GM19455 (cell line): ENCODE measurements around the gene HMCN2.

Source experiments
- ATAC-seq: cut with Tn5 transposase; IDR thresholded peaks from one replicate; pipeline ENCODE4 v1.9.1; 2021; ENCODE audit not compliant: unreplicated experiment

The HMCN2 gene

DNA sequence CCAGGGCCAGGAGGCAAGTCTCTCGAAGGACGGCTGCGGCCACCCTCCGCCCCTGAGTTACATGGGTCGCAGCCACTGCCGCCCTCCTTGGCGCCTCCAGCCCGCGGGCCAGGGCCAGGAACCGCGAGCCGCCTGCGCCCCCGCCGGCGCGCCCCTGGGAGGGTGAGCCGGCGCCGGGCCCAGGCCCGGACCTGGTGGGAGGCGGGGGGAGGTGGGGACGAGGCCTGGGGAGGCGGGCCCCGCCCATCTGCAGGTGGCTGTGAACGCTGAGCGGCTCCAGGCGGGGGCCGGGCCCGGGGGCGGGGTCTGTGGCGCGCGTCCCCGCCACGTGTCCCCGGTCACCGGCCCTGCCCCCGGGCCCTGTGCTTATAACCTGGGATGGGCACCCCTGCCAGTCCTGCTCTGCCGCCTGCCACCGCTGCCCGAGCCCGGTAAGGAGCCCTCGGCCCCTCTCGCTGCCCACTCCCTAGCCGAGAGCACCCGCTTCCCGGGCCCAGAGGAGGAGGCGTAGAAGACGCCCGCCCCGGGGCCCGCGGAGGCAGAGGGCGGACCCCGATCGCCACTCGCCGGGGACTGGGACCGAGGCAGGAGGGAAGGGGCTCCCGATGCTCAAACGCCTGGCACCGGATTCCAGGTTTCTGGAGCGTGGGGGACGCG lies 179.1 kb downstream of the HMCN2 start, which contains the start of gene ASS1:
ASS1 (plus strand) TSS at position 397 of the 657 bp plus-strand sequence. CDS start 7,268 bp downstream, outside the sequence.
- no peak for ATAC-seq

DNA sequence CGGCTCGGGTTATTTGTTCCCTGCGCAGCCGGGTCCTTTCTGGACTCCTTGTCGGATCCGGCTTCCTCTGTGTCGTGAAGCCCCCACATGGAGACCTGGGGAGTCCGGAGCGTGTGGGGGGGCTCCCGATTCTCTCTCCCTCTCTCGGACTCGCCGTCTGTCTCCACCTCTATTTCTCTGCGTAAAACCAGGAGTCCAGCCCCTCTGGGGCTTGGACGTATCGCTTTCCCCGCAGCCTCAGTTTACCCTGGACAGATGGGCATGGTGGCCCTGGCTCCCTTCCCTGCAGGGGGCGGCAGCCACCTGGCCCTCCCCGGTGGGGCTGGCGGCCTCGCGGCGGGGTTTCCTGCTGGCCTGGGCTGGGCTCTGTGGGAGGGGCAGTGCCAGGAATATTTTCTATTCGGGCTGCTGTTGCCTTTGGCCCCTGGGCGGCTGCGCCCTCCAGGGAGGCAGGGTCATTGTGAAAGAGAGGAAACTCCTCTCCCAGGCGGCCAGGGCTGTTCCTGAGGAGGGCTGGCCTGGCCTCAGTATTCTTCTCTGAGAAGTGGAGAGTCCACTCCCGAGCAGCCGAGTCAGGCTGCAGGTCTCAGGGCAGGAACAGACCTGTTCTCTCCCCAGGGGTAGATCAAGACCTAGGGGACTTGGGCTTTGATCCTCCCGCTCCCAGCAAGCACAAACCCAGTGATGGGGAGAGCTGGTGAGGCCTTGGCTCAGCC lies 179.9 kb downstream of the HMCN2 start:
- no peak for ATAC-seq

DNA sequence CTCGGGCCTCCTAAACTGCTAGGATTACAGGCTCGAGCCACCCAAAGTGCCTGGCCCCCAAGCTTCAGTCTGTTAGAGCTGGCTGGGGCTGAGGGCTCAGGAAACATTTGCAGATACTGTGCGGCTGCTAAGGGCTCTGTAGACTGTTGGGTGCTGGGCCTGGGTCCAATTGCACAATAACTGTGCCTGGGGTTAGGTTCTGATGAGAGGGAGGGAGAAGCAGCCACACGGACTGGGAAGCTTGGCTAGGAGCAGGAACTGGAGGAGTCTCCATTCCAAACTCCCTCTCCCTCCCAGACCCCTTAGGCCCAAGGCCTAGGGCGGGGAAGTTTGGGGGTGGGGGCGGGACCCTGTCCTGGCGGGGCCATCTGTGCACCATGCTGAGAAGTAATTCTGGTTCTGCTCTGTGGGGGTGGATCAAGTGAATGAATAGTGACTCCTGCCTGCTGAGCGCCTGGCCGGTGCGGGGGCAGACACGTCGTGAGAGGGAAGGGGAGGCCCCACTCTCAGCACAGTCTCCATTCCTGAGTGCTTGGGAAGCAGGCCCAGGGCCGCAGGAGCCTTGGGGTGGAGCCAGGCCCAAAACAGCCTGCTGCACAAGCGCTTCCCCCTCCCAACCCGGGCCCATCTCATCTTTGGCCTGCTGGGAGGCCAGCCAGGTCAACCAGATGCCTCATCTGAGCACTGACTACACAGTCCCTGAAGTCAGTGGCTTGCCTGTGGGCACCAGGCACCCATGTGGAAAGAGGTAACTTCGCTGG lies 180.7 kb downstream of the HMCN2 start:
- no peak for ATAC-seq

DNA sequence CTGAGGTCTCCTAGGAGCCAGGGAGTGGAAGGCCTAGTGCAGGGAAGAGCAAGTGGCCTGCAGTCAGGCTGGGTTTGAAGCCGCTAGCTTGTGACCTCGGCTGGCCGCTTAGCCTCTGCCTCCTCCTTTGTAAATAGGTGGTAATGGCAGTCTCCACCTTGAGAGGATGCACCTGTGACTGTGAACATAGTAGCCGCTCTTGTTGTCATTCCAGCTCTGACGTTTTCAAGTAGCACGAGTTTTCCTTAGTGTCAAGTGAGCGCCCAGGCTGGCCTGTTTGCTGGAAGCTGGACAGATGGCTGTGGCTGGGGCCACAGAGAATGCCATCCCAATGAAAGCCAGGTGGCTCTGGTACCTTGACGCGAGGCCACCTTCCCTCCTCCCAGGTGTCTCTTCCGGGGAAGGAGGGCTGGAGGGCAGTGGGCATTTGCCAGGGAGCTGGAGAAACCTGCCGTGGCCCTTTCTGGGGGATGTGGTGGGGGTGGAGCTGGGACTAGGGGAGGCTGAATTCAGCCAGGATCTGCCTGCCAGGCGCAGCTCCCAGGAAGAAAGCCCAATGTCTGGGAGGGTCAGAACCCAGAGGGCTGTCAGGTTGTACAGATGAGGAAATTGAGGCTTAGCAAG lies 181.7 kb downstream of the HMCN2 start:
- ATAC-seq = no peak

DNA sequence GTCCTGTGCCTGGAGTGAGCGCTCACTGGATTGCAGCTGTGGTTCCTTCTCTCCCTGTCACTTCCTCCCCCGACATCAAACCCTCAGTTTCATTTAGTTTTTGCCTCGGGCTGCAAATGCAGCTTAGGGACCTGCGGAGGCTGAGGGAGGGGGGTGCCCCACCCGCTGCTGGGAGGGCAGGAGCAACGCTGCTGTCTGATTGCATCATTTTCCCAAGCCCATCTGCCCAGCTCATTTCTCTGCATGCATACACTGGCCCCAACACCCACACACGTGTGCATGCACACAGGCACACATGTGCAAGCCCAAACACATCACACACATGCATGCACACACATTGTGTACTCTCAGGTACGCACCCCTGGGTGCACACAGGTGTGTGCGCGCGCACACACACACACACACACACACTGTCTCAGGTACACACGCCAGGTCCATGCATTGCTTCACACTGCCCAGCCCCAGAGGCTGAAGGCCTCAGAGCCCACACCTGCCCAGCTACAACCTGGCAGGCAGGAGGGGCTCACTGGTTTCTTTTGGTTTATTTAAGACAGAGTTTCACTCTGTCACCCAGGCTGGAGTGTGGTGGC lies 182.6 kb downstream of the HMCN2 start:
- no peak for ATAC-seq

DNA sequence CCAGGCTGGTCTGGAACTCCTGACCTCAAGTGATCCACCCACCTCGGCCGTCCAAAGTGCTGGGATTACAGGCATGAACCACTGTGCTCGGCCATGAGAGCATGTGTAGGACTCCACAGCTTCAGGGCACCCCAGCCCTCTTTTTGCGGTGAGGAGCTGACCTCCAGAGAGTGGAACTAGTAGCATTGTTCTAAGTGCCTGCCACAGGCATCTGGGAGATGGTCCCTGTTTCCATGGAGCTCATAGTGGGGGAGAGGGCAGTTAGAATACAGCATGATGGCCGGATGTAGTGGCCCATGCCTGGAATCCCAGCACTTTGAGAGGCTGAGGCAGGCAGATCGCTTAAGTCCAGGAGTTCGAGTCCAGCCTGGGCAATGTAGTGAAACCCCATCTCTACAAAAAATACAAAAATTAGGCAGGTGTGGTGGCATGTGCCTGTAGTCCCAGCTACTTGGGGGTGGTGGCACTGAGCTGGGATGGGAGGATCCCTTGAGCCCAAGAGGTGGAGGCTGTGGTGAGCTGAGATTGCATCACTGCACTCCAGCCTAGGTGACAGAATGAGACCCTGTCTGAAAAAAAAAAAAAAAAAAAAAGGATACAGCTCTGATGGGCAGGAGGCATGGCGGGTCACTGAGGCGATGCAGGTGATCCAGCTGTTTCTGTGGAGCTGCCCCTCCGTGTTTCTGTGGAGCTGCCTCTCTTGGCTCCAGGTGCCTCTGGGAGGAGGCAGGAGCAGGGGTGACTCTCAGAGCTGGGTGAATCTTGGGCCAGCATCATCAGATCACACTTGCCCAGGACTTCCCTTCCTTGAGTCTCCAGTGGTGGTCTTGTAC lies 183.4 kb downstream of the HMCN2 start:
- no peak for ATAC-seq

DNA sequence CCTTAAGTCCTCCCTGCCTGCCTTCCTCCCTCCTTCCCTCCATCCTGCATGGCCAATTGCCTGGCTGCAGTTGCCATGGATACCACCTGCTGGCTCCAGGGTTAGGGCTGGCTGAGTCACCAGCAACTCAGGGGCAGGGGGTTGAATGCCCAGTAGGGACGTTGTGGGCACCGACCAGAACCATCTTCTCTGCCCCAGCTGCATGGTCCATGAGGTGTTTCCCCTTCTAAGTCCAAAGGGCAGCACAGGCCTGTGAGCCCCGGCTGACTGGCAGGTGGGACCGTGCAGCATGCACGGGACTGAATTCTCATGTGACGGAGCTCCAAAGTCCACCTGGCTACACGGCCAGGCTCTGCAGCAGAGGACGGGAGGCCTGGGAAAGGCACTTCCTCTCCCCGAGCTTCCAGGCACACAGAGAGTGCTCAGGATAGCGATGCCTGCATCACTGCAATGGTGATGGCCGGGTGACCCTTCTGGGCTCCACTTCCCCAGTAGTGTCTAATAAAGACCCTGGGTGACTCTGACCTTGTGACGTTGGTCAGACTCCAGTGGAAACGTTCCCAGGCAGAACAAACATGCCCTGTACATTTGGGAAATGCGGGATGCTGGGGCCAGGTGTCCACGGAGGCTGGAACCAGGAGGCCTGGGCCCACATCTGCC lies 184.9 kb downstream of the HMCN2 start:
- ATAC-seq = no peak

DNA sequence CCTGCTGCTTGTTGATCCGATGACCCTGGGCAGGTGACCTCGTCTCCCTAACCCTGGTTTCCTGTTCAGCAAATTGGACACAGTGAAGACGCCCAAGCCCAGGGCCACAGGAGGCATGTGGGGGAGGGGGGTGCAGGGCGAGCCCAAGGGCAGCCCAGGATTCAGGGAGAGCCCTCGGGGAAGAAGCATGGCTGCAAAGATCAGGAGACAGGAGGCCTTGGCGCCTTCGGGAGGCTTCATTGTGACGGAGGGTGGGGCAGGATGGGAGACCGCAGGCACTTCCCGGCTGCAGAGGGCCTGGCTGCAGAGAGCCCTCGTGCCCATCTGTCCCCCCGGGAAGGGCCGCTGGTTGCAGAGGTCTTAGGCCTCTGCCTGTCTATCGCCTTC lies 185.4 kb downstream of the HMCN2 start:
- ATAC-seq = no peak

DNA sequence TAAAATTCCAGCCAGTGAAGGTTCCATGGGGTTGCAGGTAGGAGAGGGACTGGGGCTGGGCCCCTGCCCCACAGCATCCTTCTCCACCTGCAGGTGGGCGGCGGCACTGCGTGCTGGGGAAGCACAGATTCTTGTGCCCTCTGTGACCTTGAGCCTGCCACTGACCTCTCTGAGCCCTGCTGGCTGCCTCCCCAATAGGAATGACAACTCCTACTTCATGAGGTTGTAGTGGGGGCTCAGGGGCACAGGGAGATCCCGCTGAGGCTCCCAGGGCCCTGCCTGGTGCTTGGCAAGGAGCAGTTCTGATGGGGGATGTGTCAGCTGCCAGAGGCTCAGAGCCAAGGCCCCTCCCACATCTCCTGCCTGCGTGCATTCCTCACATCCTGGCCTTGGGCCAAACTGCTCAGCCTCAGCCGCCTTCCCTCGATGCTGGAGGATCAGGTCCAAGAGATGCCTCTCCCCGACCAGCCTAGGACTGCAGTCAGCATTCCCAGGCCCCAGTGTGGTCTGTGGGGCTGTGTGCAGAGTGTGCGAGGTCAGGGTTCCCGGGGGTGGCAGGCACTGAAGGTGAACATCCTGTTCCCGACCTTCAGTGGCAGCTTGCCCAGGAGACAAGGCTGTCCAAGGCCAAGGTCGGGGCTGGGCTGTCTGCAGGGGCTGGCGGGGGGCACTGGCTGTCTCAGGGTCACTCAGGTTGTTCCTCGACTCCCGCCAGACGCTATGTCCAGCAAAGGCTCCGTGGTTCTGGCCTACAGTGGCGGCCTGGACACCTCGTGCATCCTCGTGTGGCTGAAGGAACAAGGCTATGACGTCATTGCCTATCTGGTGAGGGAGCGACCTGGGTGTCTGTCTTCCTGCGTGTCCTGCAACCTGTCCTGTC lies 186.2 kb downstream of the HMCN2 start:
- no peak for ATAC-seq

DNA sequence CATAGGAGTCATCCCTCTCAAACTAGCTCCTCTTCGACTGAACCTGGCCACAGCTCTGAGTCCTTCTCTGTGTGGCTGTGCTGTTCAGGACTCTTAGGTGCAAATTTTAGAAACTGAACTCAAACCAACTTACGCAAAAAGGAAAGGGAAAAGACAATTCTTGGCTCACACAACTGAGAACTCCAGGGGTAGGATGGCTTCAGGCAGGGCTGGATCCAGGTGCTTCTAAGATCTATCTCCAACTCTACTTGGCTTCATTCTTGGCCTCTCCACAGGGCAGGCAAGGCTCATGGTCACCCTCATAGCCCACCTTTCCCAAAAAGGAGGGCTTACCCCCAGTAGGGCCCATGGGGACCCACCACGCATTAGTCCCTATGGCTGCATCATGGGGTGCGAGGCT lies 187.3 kb downstream of the HMCN2 start:
- ATAC-seq = no peak

DNA sequence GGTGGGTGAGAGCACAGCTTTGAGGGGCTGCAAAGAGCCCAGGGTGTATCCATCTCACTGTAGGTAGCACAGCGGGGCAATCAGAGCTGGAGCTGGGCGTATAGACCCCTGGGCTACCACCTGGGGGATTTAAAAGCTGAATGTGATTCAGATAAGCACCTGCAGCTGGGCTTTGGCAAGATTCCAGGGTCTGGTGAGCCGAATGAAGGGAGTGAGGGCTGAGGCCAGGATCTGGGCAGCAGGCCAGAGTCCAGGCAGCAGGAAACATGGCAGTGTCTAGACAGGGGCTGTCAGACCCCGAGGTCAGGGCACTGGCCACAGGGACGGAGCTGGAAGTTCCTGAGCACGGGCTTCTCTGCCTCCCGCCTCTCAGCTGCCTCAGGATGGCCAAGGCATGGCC lies 187.9 kb downstream of the HMCN2 start:
- ATAC-seq = no peak

DNA sequence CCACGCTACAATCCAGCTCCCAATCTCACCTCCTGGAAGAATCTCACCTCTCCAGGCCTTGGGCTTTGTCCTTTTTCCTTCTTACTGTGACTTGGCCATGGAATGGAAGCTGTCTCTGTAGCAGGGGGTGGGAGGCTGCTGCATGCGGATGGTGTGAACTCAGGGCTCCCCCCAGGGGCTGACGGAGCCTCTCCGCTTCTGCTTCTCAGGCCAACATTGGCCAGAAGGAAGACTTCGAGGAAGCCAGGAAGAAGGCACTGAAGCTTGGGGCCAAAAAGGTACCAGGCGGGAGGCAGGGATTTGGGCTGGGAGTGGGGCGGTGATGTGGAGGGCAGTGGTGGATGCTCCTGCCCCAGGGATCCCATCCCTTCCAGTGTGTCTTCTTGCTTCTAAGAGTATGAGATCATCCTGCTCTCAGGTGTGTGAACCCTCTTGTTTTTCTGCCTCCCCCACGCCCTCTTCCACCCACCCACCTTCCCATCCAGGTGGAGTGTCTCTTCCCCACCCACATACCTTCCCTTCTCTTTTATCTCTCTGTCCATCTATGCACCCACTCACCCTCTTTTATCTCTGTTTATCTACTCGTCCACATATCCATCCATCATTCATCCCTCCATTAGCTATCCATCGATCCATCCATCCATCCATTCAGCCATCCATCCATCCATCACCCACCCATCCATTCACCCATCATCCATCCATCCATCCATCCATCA lies 188.7 kb downstream of the HMCN2 start:
- ATAC-seq = no peak

DNA sequence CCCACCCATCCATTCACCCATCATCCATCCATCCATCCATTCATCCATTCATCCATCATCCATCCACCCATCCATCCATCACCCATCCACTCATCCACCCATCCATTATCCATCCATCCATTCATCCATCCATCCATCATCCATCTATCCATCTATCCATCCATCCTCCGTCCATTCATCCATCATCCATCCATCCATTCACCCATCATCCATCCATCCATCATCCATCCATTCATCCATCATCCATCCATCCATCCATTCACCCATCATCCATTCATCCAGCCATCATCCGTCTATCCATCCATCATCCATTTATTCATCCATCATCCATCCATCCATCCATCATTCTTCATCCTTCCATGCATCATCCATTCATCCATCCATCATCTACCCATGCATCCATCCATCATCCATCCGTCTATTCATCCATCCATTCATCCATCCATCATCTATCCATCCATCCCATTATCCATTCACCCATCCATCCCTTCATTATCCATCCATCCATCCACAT lies 189.3 kb downstream of the HMCN2 start:
- ATAC-seq = no peak

DNA sequence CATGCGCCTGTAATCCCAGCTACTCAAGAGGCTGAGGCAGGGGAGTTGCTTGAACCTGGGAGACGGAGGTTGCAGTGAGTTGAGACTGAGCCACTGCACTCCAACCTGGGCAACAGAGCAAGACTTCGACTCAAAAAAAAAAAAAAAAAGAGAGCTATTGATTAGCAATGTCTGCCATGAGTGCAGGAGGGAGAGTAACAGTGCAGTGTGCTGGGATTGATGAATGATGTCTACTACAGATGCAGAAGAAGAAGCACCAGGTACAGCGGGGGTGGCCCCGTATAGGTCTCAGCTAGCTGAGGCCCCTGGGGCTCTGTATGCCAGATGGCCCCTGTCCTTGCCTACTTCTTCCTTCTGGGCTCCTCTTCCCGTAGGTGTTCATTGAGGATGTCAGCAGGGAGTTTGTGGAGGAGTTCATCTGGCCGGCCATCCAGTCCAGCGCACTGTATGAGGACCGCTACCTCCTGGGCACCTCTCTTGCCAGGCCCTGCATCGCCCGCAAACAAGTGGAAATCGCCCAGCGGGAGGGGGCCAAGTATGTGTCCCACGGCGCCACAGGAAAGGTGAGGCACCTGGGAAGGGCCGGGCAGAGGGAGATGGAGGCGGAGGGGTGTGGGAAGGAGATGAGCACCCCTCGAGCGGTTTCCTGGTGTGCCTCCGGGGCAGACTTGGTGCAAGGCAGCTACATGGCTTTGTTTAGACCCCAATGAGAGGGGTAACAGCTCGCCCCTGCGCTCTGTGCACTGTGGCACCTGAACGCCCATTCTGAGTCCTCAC lies 192.7 kb downstream of the HMCN2 start:
- no peak for ATAC-seq

DNA sequence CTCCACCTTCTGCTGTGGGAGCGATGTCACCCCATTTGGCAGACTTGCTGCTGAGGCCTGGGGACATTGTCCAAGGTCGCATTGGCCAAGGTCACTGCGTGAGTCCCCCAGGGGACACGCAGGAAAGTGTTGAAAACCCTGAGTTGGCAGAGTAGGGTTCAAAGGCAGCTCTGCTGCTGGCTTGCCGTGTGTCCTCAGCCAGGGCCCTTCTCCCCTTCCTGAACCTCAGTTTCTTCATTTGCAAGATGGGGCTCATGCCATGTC lies 193.2 kb downstream of the HMCN2 start:
- no peak for ATAC-seq

DNA sequence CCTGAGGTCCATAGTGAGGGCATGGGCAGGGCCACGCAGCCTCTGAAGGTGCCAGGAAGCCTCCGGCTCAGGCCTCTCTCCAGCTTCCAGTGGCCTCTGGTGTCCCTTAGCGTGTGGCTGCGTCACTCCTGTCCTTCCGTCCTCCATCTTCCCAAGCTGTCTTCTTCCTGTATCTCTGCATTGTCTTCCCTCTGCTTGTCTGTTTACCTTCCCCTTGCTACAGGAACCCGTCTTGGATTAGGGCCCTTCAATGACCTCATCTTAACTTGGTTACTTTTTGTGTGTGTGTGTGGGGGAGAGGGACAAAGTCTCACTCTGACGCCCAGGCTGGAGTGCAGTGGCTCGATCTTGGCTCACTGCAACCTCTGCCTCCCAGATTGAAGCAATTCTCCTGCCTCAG lies 193.6 kb downstream of the HMCN2 start:
- ATAC-seq = no peak

DNA sequence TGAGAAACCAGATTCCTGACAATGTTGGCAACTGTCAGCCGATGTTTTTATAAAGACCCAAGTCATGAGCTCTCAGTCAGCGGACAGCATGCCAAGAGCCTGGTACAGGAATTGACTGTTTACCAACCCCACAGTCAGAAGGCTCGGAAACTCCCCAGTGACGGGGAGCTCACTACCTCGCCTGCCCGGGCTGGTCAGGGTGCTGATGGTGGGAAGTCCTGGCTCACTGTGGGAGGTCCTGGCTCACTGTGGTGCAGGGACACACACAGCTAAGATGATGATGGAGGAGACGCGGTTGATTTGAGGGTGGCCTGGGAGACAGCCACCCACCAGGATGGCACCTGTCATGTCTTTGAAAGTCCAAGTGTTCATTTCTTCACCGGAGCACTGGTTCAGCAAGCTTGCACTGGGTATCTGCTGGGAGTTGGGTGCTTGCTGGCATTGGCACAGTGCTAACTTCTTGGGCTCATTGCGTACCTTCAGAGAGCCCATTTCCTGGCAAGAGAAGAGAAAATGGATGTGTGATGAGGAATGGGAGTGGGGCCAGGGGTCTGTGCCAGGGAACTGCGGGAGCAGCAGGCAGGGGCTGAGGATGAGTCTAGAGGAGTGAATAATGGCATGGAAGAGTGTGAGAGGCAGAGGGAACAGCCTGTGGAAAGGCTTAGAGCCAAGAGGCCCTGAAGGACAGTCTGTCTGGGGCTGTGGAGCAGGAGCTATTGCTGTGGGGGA lies 194.5 kb downstream of the HMCN2 start:
- ATAC-seq = no peak
